CD4-positive, alpha-beta T cell treated with Interferon alpha-2 for 1 hour (primary cell): ENCODE results near the gene TPM4.
A peak's percentile ranks its signal among the peaks of the same experiment; 100 is the strongest.

Experiments used
- DNase-seq, 2 donors: peaks; one replicate each; pipeline ENCODE4 v3.0.0-alpha.2; 2020 to 2022

TPM4 gene

GRCh38 chr19:16042533-16043085 is 33.7 kb upstream of the TPM4 start:
- DNase-seq: no peak

- DNase-seq: no peak
Measured at GRCh38 chr19:16043156-16043757, 33.0 kb upstream of the TPM4 start.

DNA sequence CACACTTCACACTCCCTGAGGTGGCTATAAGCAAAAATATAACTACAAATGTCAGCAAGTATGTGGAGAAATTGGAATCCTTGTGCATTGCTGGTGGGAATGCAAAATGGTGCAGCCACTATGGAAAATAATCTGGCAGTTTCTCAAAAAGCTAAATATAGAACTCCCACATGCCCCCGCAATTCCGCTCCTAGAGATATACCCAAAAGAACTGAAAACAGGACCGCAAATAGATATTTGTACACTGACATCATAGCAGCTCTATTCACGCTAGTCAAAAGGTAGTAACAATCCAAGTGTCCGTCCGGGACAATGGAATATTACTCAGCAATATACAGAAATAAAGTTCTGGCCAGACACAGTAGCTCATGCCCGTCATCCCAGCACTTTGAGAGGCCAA is 31.5 kb upstream of the TPM4 start:
- DNase-seq: no peak

GRCh38 chr19:16045171-16045570 is 31.1 kb upstream of the TPM4 start:
- DNase-seq: no peak

DNA sequence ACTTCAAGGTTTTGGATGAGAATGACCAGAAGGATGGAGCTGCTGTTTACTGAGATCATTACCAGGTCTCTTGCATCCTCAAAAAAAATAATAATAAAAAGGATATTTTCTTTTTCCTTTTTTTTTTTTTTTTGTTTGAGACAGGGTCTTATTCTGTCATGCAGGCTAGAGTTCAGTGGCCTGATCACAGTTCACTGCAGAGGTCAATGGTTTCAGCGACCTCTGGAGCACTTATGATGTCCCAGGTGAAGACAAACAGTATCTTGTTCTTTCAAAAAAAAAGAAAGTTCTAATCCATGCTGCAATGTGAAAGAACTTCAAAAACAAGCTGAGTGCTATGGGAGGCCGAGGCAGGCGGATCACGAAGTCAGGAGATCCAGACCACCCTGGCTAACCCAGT is 30.4 kb upstream of the TPM4 start:
- DNase-seq: no peak

DNA sequence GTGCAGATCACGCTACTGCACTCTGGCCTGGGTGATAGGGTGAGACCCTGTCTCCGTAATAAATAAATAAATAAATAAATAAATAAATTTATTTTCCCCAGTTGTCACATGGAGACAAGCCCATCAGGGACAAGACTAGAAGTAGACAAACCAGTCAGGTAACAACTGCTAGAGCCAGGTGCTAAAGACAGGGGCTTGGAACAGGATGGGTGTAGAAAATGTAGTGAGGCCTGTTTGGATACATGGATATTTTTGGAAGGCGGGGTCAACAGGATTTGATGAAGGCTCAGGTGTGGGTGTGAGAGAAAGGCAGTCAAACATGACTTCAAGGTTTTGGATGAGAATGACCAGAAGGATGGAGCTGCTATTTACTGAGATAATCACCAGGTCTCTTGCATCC is 27.7 kb upstream of the TPM4 start:
- no peak for DNase-seq

DNA sequence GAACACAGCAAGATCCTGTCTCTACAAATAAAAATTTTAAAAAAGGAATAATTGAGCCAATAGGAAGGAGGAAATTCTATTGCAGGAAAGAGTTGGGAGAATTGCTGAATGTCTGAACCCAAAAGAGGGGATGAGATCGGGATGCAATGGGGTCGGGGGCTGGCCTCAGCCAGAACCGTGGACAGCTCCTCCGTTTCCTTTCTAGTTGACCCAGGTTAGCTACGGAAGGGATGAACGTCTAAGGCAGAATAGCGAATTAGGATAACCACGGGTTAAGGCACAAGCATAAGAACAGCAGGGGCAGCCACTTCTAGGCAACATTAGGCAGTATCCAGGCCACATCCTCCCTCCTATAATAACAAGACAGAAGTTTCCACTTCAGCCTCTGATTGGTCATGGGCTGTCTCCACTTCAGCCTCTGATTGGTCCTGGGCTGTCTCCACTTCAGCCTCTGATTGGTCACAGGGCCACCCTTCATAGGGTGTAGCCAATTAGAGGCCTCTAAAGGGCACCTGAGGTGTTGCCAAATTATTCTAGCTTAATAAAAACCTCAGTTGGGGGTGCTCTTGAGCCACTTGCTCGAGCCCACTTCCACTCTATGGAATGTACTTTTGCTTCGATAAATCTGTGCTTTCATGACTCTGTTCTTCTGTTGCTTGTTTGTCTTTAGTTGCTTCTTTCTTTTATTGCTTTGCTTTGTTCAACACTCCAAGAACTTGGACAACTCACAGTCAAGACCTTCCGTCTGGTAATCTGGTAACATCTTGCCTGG is 24.9 kb upstream of the TPM4 start:
- DNase-seq: peak; percentile 63 to 80

- DNase-seq: no peak
Measured at GRCh38 chr19:16052353-16052752, 23.9 kb upstream of the TPM4 start.

DNA sequence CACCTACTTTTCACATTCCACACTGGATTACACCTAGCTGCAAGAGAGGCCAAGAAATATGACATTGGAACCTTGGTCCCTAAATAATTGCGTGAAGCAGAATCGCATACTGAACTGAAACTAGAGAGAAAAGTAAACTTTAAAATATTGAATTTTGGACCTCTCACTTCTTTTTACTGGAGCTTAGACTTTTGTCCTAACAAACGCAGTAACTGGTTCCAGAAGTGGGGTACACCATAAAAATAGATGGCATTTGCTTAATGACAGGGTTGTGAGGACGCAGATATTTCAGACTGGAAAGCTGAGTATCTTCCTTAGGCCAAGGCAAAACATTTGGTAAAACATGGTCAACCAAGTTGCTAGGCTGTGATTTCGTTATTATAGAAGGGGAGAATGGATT is 19.2 kb upstream of the TPM4 start:
- no peak for DNase-seq

DNA sequence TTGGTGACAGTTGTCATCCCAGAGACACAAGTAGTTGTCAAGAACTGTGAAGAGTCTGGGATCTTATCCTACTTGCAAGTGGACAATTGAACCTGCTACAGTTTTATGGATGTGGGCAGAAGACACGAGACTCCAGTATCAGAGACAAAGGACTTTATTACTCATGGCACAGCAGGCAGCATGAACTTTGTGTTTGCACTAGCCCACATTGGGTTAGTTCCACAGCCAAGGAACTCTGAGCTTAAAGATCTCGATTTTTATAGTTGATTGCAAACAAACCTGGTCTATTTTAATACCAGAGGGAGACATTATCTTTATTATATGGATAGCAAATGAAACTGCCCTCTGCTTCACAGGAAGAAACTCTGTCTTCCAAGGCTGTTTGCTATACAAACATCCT is 16.0 kb upstream of the TPM4 start:
- DNase-seq: no peak

GRCh38 chr19:16061943-16062342 is 14.4 kb upstream of the TPM4 start:
- DNase-seq: no peak

DNA sequence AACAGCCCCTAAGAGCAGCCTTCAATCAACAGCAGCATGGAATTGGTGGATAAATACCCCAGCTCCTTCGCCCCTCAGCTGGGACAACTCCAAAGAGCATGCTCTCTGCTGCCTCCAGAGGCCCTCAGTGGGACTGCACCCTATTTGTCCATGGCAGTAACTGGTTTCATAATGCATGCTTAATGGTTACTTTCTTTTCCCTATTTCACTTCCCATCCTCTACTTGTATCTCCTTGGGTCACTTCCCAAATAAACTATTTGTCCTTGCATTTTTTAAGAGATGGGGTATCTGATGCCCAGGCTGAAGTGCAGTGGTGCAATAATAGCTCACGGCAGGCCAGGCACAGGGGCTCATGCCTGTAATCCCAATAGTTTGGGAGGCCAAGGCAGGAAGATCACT is 13.5 kb upstream of the TPM4 start:
- DNase-seq: peak; percentile 68 to 78

- no peak for DNase-seq
Measured at GRCh38 chr19:16064209-16064889, 11.9 kb upstream of the TPM4 start.

- DNase-seq: peak; percentile 68 to 78
Measured at GRCh38 chr19:16066611-16067104, 9.6 kb upstream of the TPM4 start.

DNA sequence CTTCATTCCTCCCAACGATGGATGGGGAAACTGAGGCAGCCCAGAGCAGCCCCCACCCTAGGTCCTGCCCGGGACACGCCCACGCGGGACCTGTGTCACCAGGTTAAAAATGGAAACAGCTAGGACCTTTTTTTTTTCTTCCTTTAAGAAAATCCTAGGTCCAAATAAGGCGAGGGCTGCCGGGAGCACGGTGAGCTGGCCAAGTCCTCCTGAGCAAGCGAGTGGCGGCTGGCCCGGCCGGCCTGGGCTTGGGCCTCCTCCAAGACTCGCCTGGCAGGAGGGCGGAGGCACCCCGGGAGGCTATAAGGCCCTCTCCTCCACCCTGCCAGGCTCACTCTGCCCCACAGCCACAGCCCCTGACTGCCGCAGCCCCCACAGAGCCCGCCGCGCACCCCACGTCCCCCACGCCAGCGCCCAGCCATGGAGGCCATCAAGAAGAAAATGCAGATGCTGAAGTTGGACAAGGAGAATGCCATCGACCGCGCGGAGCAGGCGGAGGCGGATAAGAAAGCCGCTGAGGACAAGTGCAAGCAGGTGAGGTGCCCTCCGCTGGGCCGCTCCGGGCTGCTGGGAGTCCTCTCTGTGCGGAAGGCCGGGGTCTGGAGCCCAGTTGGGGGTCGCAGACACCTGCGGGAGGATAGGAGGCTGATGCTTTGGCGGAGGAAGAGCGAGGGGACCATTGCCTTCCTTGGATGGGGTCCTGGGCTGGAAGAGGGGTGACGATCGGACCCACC is 8.9 kb upstream of the TPM4 start:
- no peak for DNase-seq

DNA sequence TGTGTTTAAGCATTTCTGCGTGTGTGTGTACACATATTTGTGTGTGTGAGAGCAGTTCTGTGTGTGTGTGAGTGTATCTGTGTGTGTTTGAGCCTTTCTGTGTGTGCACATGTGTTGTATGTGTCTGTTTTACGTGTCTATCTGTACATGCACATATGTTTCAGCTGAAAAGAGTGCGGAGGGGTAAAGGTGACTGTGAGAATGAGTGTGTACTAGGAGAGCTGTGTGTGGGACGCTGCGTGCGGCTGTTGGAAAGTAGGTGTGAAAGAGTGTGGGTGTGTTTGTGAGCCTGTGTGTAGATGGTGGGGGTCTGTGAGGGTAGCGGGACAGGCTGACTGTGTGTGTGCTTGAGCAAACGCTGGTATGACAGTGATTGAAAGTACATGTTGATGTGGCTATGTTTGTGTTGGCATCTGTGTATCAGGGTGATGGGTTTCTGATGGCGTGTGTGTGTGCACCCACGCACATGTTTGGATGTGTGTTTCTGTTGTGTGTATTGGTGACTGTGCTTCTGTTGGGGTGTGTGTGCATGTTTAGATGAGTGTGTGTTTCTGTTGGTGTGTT is 7.5 kb upstream of the TPM4 start:
- no peak for DNase-seq

DNA sequence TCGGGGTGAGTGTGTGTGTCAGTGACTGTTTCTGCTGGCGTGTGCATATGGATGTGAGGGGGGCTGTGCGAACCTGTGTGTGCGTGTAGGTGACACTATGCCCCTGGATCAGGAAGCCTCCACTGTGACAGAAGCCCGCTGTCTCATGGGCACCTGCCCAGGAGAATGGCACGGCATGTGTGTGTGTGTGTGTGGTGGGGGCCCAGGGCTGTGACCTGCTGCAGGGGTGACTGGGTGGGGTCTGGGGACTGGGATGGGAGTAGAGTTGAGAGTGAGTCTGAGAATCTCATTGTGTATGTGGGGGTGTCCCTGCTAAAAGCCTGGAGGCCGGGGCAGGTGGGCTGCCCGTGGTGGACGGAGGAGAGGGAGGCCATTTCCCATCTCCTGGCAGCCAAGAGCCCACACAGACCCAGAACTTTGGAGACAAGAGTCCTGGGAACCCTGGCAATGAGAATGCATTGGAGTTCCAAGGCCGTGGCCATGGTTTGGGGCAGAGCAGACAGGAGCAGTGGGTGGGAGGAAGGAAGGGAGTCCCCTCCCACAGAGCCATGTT is 6.4 kb upstream of the TPM4 start:
- DNase-seq: no peak

- peak; percentile 93 to 94 for DNase-seq
Measured at GRCh38 chr19:16070366-16070990, 5.8 kb upstream of the TPM4 start.

GRCh38 chr19:16071072-16071691 is 5.1 kb upstream of the TPM4 start:
- DNase-seq: no peak

DNA sequence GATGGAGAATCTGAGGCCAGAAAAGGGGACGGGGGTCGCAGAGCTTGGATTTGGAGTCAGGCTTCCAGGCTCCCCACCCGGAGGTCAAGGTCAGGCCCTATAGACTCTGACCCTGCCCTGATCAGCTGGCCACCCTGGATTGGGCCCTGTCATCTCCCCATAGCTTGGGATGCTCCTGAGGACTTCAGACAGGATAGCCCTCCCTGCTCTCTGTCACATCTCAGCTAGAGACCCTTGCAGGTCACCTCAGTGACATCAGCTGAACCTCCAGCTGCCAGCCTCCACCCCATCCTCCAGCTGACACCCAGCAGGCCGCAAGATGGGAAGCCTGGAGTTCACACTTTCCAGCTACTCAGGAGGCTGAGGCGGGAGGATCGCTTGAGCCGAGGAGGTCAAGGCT is 2.8 kb upstream of the TPM4 start:
- DNase-seq: no peak

GRCh38 chr19:16073988-16074387 is 2.3 kb upstream of the TPM4 start:
- DNase-seq: peak; percentile 37 to 53
